H1 (cell line): Measurements from ENCODE around the gene TEAD2. TPM values are rescaled to one million over a fixed set of nuclear protein-coding genes. Genes with fewer than 3 reads are reported as not detected.

Experiments used
- CBX5 ChIP-seq: fragments of 300-800, 300-1000 bp; sonication (generic); IDR thresholded peaks from 2 replicates; pipeline ENCODE4 v1.7.1; 2016; ENCODE audit warnings: antibody characterized with exemption, low read length, low read depth
- CBX8 ChIP-seq: fragments of 300-800, 300-1000 bp; sonication (generic); IDR thresholded peaks from 2 replicates; pipeline ENCODE4 v1.7.1; 2016; ENCODE audit warnings: low read depth, low read length, borderline replicate concordance
- CEBPB ChIP-seq: IDR thresholded peaks from 2 replicates; pipeline ENCODE4 v1.6.1; 2012; ENCODE audit warnings: low read depth, low read length
- CHD1 ChIP-seq: IDR thresholded peaks from 2 replicates; pipeline ENCODE4 v1.6.1; 2012; ENCODE audit warnings: low read depth, low read length, improper control_type of control experiment
- CHD2 ChIP-seq: IDR thresholded peaks from 2 replicates; pipeline ENCODE4 v1.6.1; 2012; ENCODE audit warnings: low read length, improper control_type of control experiment
- EGR1 ChIP-seq: IDR thresholded peaks from 2 replicates; pipeline ENCODE4 v1.6.1; 2011; ENCODE audit warnings: low read depth, low read length, borderline replicate concordance
- EZH2 ChIP-seq: fragments of 200-600 bp; sonication (generic); IDR thresholded peaks from 2 replicates; pipeline ENCODE4 v1.7.1; 2012; ENCODE audit warnings: low read depth, mild to moderate bottlenecking, moderate library complexity, low read length, inconsistent platforms; ENCODE audit not compliant: severe bottlenecking
- FOSL1 ChIP-seq: IDR thresholded peaks from 2 replicates; pipeline ENCODE4 v1.6.1; 2011; ENCODE audit warnings: mild to moderate bottlenecking, low read depth, low read length, moderate library complexity; ENCODE audit not compliant: insufficient read depth
- HDAC6 ChIP-seq: IDR thresholded peaks from one replicate; pipeline ENCODE4 v1.7.1; 2012; ENCODE audit warnings: low read depth, mild to moderate bottlenecking, inconsistent platforms, low read length, moderate library complexity
- NRF1 ChIP-seq: IDR thresholded peaks from 2 replicates; pipeline ENCODE4 v1.6.1; 2011; ENCODE audit warnings: mild to moderate bottlenecking, low read depth, low read length, improper control_type of control experiment
- POLR2AphosphoS5 ChIP-seq: IDR thresholded peaks from 2 replicates; pipeline ENCODE4 v1.6.1; 2011; ENCODE audit warnings: low read depth, low read length
- POU5F1 ChIP-seq: IDR thresholded peaks from 2 replicates; pipeline ENCODE4 v1.6.1; 2011; ENCODE audit warnings: low read depth, mild to moderate bottlenecking, low read length, moderate library complexity
- RAD21 ChIP-seq, 2 experiments: IDR thresholded peaks in 1 of 2; conservative IDR thresholded peaks in 1 of 2; 2 replicates each; pipeline ENCODE4 v1.6.1; 2011; ENCODE audit warnings: low read depth in 2 of 2, low read length in 2 of 2, improper control_type of control experiment in 1 of 2, inconsistent platforms in 1 of 2, mild to moderate bottlenecking in 1 of 2, moderate library complexity in 1 of 2
- RNF2 ChIP-seq: fragments of 200-900, 300-1000 bp; sonication (generic); IDR thresholded peaks from 2 replicates; pipeline ENCODE4 v1.7.1; 2016; ENCODE audit warnings: borderline replicate concordance, low read depth, mild to moderate bottlenecking, antibody characterized with exemption, low read length; ENCODE audit not compliant: poor library complexity, severe bottlenecking; ENCODE audit errors: missing control alignments
- SIN3A ChIP-seq, 2 experiments: IDR thresholded peaks in 1 of 2; conservative IDR thresholded peaks in 1 of 2; 2 replicates each; pipeline ENCODE4 v1.6.1; 2011 to 2012; ENCODE audit warnings: low read length in 2 of 2, improper control_type of control experiment in 1 of 2, low read depth in 1 of 2, mild to moderate bottlenecking in 1 of 2
- SIRT6 ChIP-seq: IDR thresholded peaks from one replicate; pipeline ENCODE4 v1.7.1; 2012; ENCODE audit warnings: low read length, inconsistent platforms
- SRF ChIP-seq: IDR thresholded peaks from 2 replicates; pipeline ENCODE4 v1.6.1; 2011; ENCODE audit warnings: mild to moderate bottlenecking, low read depth, low read length, moderate library complexity
- ZNF274 ChIP-seq: IDR thresholded peaks from 2 replicates; pipeline ENCODE4 v1.7.0; 2012; ENCODE audit warnings: low read length, borderline replicate concordance; ENCODE audit errors: extremely low read depth
- polyA plus RNA-seq, 7 experiments: library from polyadenylated mRNA; depleted of rRNA in 3 of 7; stranded (reverse) in 5 of 7; unstranded in 2 of 7; fragments of >200 nt in 5 of 7; fragments of 200-250 nt in 2 of 7; gene quantifications; 1 replicate in 5 of 7; 2 replicates in 1 of 7; 4 replicates in 1 of 7; pipeline versions ENCODE4 v1.2.1 to v1.2.3, GENCODE V29; 2011 to 2013; ENCODE audit warnings: missing spikeins in 2 of 7, mixed read lengths in 2 of 7
- total RNA-seq: library from RNA; stranded (reverse); fragmentation: NEBNext Ultra II Directional; extraction: Animal tissue kit (Norgen Biotek cat#: 25700); gene quantifications from 2 replicates; pipeline ENCODE4 v1.2.1, GENCODE V29; 2021
- TF ChIP-seq, protein P1 (sequence below), 3 experiments: IDR thresholded peaks; 1 replicate in 2 of 3; 2 replicates in 1 of 3; pipeline versions ENCODE4 v1.5.1 to v1.6.1; 2011; ENCODE audit warnings: low read length in 3 of 3, mild to moderate bottlenecking in 3 of 3, inconsistent platforms in 2 of 3, low read depth in 1 of 3, moderate library complexity in 1 of 3; ENCODE audit not compliant: insufficient read depth in 1 of 3; ENCODE audit errors: control extremely low read depth in 1 of 3
- TF ChIP-seq, protein P2 (sequence below): IDR thresholded peaks from 2 replicates; pipeline ENCODE4 v1.6.1; 2012; ENCODE audit warnings: inconsistent platforms
- TF ChIP-seq, protein P3 (sequence below): IDR thresholded peaks from 2 replicates; pipeline ENCODE4 v1.6.1; 2011; ENCODE audit warnings: low read depth, mild to moderate bottlenecking, low read length; ENCODE audit not compliant: insufficient read depth

The TEAD2 gene
- total and polyA plus RNA-seq, 2 of the 8 experiments (the other 6 are each of a cell fraction or from before 2014, with no cell fraction given), result 87.6 to 146 TPM

DNA sequence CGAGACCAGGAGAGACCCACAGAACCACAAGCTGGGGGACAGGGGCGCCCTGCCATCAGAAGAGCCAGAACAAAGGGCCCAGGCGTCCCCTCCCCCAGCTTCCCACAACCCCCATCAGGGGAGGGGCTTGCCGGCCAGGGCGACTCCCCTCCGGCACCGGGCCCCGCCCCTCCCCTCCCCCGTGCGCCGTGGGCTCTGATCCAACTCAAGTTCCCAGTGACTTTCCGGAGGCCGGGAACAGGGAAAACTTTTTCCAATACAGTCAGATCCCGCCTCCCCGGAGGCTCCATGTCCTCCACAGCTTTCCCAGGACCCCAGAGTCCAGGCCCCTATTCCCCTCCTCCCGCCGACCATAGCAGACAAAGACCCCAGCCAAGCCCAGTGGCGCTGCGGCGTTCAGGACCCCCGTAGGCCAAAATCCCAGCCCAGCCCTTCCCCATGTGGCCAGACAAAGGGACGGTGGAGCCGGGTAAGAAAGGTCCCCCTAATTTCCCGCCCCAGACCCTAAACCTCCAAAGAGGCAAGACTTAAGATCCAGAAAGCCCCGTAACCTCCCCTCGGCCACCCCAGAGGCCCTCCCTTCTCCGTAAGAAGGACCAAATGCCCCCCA, 673 bp downstream of the TEAD2 start (continued):
- TF ChIP-seq CHD1 (no peak), EGR1 (no peak), POU5F1 (no peak), NRF1 (no peak), CBX5 (no peak), CEBPB (no peak), SRF (no peak), SIN3A (conservative IDR thresholded peaks at IDR 0.05 in 1 of 2, IDR thresholded peaks at IDR 0.05 in 1 of 2; ENCODE audit: low read depth in 1 of 2, low read length in 2 of 2) (no peak), CBX8 (no peak), POLR2AphosphoS5 (peak; percentile 72), FOSL1 (no peak), HDAC6 (no peak), CHD2 (peak; percentile 55), EZH2 (no peak), RAD21 (IDR thresholded peaks at IDR 0.05 in 1 of 2, conservative IDR thresholded peaks at IDR 0.05 in 1 of 2; ENCODE audit: low read depth in 2 of 2, low read length in 2 of 2) (no peak), ZNF274 (no peak), RNF2 (no peak), SIRT6 (no peak)
- TF ChIP-seq, protein P1, sequence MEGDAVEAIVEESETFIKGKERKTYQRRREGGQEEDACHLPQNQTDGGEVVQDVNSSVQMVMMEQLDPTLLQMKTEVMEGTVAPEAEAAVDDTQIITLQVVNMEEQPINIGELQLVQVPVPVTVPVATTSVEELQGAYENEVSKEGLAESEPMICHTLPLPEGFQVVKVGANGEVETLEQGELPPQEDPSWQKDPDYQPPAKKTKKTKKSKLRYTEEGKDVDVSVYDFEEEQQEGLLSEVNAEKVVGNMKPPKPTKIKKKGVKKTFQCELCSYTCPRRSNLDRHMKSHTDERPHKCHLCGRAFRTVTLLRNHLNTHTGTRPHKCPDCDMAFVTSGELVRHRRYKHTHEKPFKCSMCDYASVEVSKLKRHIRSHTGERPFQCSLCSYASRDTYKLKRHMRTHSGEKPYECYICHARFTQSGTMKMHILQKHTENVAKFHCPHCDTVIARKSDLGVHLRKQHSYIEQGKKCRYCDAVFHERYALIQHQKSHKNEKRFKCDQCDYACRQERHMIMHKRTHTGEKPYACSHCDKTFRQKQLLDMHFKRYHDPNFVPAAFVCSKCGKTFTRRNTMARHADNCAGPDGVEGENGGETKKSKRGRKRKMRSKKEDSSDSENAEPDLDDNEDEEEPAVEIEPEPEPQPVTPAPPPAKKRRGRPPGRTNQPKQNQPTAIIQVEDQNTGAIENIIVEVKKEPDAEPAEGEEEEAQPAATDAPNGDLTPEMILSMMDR (IDR thresholded peaks at IDR 0.05; ENCODE audit: control extremely low read depth in 1 of 3, insufficient read depth in 1 of 3, low read depth in 1 of 3, low read length in 3 of 3), result no peak
- TF ChIP-seq, protein P2, sequence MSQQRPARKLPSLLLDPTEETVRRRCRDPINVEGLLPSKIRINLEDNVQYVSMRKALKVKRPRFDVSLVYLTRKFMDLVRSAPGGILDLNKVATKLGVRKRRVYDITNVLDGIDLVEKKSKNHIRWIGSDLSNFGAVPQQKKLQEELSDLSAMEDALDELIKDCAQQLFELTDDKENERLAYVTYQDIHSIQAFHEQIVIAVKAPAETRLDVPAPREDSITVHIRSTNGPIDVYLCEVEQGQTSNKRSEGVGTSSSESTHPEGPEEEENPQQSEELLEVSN, result no peak
- TF ChIP-seq, protein P3, sequence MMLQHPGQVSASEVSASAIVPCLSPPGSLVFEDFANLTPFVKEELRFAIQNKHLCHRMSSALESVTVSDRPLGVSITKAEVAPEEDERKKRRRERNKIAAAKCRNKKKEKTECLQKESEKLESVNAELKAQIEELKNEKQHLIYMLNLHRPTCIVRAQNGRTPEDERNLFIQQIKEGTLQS, result no peak
